Neural progenitor cell (in vitro differentiated cells): Measurements from ENCODE around the gene IQUB. TPM values are rescaled to one million over a fixed set of nuclear protein-coding genes. Genes with fewer than 3 reads are reported as not detected.

Experiments used
- DNase-seq: peaks from one replicate; pipeline ENCODE4 v3.0.0-alpha.2; 2016; ENCODE audit warnings: low spot score
- H2AFZ ChIP-seq: fragments of 200-600 bp; sonication (generic); replicated peaks from 2 replicates; pipeline ENCODE4 v1.6.1; 2016; ENCODE audit warnings: antibody characterized with exemption
- H3F3A ChIP-seq: fragments of 200-600 bp; sonication (generic); 2 replicates; pipeline ENCODE4 v1.6.1; 2016; ENCODE audit warnings: antibody characterized with exemption, low read depth
- H3K27ac ChIP-seq: fragments of 200-600 bp; sonication (generic); 2 replicates; pipeline ENCODE4 v1.5.1; 2016; ENCODE audit warnings: mild to moderate bottlenecking
- H3K27me3 ChIP-seq: fragments of 200-600 bp; sonication (generic); 2 replicates; pipeline ENCODE4 v1.6.1; 2016; ENCODE audit warnings: mild to moderate bottlenecking, moderate library complexity
- H3K36me3 ChIP-seq: fragments of 200-600 bp; sonication (generic); 2 replicates; pipeline ENCODE4 v1.5.1; 2016
- H3K4me1 ChIP-seq: fragments of 200-600 bp; sonication (generic); 2 replicates; pipeline ENCODE4 v1.6.1; 2016; ENCODE audit warnings: mixed run types
- H3K4me2 ChIP-seq: fragments of 200-600 bp; sonication (generic); 2 replicates; pipeline ENCODE4 v1.6.1; 2016
- H3K4me3 ChIP-seq: fragments of 200-600 bp; sonication (generic); 2 replicates; pipeline ENCODE4 v1.5.1; 2016
- H3K79me2 ChIP-seq: fragments of 200-600 bp; sonication (generic); 2 replicates; pipeline ENCODE4 v1.6.1; 2016; ENCODE audit warnings: low read depth
- H3K9ac ChIP-seq: fragments of 200-600 bp; sonication (generic); 2 replicates; pipeline ENCODE4 v1.6.1; 2016
- H3K9me3 ChIP-seq: fragments of 200-600 bp; sonication (generic); 2 replicates; pipeline ENCODE4 v1.5.1; 2016; ENCODE audit warnings: low read depth
- H4K20me1 ChIP-seq: fragments of 200-600 bp; sonication (generic); 2 replicates; pipeline ENCODE4 v1.6.1; 2016; ENCODE audit warnings: low read depth
- H3K27ac Mint-ChIP-seq: 3 replicates; pipeline ENCODE4 v1.8.0; 2021; ENCODE audit warnings: mixed read lengths
- H3K27me3 Mint-ChIP-seq: 2 replicates; pipeline ENCODE4 v1.8.0; 2022; ENCODE audit warnings: low read depth, mild to moderate bottlenecking, inconsistent platforms, moderate library complexity, mixed read lengths; ENCODE audit not compliant: insufficient read depth
- H3K36me3 Mint-ChIP-seq: 3 replicates; pipeline ENCODE4 v1.8.0; 2021; ENCODE audit warnings: mixed read lengths
- H3K4me1 Mint-ChIP-seq: 3 replicates; pipeline ENCODE4 v1.8.0; 2021; ENCODE audit warnings: mixed read lengths
- H3K4me3 Mint-ChIP-seq: 3 replicates; pipeline ENCODE4 v1.8.0; 2021; ENCODE audit warnings: mild to moderate bottlenecking, moderate library complexity, mixed read lengths
- H3K9me3 Mint-ChIP-seq: 3 replicates; pipeline ENCODE4 v1.8.0; 2020; ENCODE audit warnings: mixed read lengths
- EZH2 ChIP-seq: fragments of 200-600 bp; sonication (generic); IDR thresholded peaks from 2 replicates; pipeline ENCODE4 v1.6.1; 2017; ENCODE audit warnings: antibody characterized with exemption, mild to moderate bottlenecking, moderate library complexity
- EZH2phosphoT487 ChIP-seq: fragments of 200-600 bp; sonication (generic); IDR thresholded peaks from 2 replicates; pipeline ENCODE4 v1.6.1; 2017; ENCODE audit warnings: antibody characterized with exemption
- total RNA-seq: library from RNA; depleted of rRNA; stranded (reverse); fragments of >200 nt; gene quantifications from 2 replicates; pipeline ENCODE4 v1.2.3, GENCODE V29; 2015; ENCODE audit warnings: low replicate concordance
- TF ChIP-seq, protein P1 (sequence below): fragments of 200-600 bp; sonication (generic); IDR thresholded peaks from 2 replicates; pipeline ENCODE4 v1.5.1; 2017; ENCODE audit warnings: antibody characterized with exemption, mild to moderate bottlenecking

Gene IQUB
- total RNA-seq, 1 donor from 2014 or later, result 0.58 TPM

DNA sequence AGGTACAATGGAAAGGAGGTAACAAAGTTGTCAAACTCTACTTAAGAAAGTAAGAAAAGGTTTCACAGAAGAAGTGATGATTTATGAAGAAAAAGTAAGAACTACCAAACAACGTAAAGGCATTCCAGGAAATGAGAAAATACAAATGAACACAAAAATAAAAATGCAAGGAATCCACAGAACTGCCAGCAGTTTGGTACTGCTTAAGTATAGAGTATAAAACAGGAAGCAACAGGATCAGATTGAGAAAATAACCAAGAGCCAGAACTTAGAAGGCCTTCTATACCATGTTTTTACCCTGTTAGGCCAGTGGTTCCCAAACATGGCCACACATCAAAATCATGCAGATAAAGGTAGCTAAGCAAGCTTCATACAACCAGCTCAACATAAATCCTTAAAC lies 14.0 kb upstream of the IQUB start:
- H3K27ac ChIP-seq, result no peak overlapping the region
- no peaks in the 10 kb centered on the region for H4K20me1 ChIP-seq
- no peak overlapping the region for H3K4me3 ChIP-seq
- H3K4me2 ChIP-seq, result no peak overlapping the region
- H3K9ac ChIP-seq, result no peak overlapping the region
- TF ChIP-seq, protein P1, sequence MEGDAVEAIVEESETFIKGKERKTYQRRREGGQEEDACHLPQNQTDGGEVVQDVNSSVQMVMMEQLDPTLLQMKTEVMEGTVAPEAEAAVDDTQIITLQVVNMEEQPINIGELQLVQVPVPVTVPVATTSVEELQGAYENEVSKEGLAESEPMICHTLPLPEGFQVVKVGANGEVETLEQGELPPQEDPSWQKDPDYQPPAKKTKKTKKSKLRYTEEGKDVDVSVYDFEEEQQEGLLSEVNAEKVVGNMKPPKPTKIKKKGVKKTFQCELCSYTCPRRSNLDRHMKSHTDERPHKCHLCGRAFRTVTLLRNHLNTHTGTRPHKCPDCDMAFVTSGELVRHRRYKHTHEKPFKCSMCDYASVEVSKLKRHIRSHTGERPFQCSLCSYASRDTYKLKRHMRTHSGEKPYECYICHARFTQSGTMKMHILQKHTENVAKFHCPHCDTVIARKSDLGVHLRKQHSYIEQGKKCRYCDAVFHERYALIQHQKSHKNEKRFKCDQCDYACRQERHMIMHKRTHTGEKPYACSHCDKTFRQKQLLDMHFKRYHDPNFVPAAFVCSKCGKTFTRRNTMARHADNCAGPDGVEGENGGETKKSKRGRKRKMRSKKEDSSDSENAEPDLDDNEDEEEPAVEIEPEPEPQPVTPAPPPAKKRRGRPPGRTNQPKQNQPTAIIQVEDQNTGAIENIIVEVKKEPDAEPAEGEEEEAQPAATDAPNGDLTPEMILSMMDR, result no peak
- no peak for TF ChIP-seq EZH2
- no peak for TF ChIP-seq EZH2phosphoT487
- no peaks in the 10 kb centered on the region for H3F3A ChIP-seq
- peaks cover 48% of the 10 kb centered on the region for H3K79me2 ChIP-seq
- H3K4me1 ChIP-seq, result no peaks in the 10 kb centered on the region
- H2AFZ ChIP-seq, result no peak overlapping the region
- DNase-seq, result no peak
- H3K4me3 Mint-ChIP-seq, result no peak overlapping the region
- no peaks in the 10 kb centered on the region for H3K27me3 ChIP-seq
- no peaks in the 10 kb centered on the region for H3K4me1 Mint-ChIP-seq
- no peak overlapping the region for H3K27ac Mint-ChIP-seq
- peaks cover 17% of the 10 kb centered on the region for H3K36me3 Mint-ChIP-seq
- no peaks in the 10 kb centered on the region for H3K27me3 Mint-ChIP-seq
- no peaks in the 10 kb centered on the region for H3K9me3 Mint-ChIP-seq
- H3K36me3 ChIP-seq, result no peaks in the 10 kb centered on the region
- H3K9me3 ChIP-seq, result no peaks in the 10 kb centered on the region

DNA sequence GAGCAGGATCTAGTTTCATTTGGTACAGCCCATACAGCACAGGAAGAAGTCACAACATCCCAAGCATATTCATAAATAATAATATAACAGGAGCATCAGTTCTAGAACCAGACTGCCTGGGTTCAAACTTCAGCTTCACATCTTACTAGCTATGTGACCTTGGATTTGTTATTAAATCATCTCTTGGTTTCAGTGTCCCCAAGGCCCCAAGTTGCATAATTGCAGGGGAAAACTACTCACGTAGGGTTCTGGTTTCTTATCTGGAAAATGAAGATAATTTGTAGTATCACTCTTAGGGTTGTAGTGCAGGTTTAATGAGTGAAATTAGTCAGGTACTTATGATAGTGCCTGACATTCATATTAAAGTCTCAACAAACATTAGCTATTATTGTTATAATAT lies 5.5 kb upstream of the IQUB start:
- Mint-ChIP-seq H3K27me3 (no peaks in the 10 kb centered on the region), H3K4me1 (no peaks in the 10 kb centered on the region), H3K27ac (no peak overlapping the region), H3K36me3 (no peaks in the 10 kb centered on the region), H3K9me3 (no peaks in the 10 kb centered on the region), H3K4me3 (no peak overlapping the region)
- Histone ChIP-seq H3K27me3 (no peaks in the 10 kb centered on the region), H4K20me1 (no peaks in the 10 kb centered on the region), H3K79me2 (no peaks in the 10 kb centered on the region), H3F3A (peaks cover 12% of the 10 kb centered on the region), H2AFZ (no peak overlapping the region), H3K9ac (no peak overlapping the region), H3K9me3 (no peaks in the 10 kb centered on the region), H3K4me1 (no peaks in the 10 kb centered on the region), H3K4me2 (no peak overlapping the region), H3K36me3 (no peaks in the 10 kb centered on the region), H3K27ac (no peak overlapping the region), H3K4me3 (no peak overlapping the region)
- DNase-seq, result no peak
- TF ChIP-seq, protein P1, result no peak

DNA sequence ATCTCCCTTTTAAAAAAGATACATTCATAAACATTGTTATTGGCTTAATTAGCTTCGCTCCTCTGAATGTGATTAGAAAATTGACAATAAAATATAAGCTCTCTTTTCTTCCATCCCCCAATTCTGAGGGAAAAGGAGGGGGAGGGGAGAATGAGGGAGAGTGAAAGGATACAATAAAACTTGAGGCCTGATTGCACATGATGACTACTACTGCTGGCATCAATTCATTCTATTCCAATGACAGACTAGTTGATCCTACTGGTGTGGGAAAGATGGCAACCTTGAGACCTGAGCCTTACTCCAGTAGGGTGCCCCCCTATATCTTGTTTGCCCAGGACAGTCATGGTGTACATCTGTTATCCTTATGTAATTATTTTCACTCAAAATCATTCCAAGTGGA lies 4.5 kb upstream of the IQUB start:
- no peak for DNase-seq
- H3K9me3 Mint-ChIP-seq, result no peaks in the 10 kb centered on the region

More for the DNA sequence above, 4.5 kb upstream of the IQUB start:
- no peaks in the 10 kb centered on the region for H3K9me3 ChIP-seq
- peaks cover 1% of the 10 kb centered on the region for H3K4me1 ChIP-seq
- no peak overlapping the region for H2AFZ ChIP-seq
- H3K79me2 ChIP-seq, result no peaks in the 10 kb centered on the region
- H3F3A ChIP-seq, result peaks cover 16% of the 10 kb centered on the region
- H3K27me3 ChIP-seq, result peaks cover 2% of the 10 kb centered on the region
- Mint-ChIP-seq H3K27me3 (peaks cover 4% of the 10 kb centered on the region), H3K36me3 (no peaks in the 10 kb centered on the region), H3K4me3 (no peak overlapping the region), H3K4me1 (peaks cover 2% of the 10 kb centered on the region), H3K27ac (no peak overlapping the region)
- H3K4me3 ChIP-seq, result no peak overlapping the region
- H3K27ac ChIP-seq, result no peak overlapping the region
- no peak for TF ChIP-seq EZH2
- TF ChIP-seq, protein P1, result no peak
- no peak for TF ChIP-seq EZH2phosphoT487
- no peak overlapping the region for H3K9ac ChIP-seq
- H4K20me1 ChIP-seq, result no peaks in the 10 kb centered on the region
- H3K4me2 ChIP-seq, result no peak overlapping the region
- no peaks in the 10 kb centered on the region for H3K36me3 ChIP-seq
